Measurements from ENCODE around the gene SLC1A1.

Gene SLC1A1

GRCh38 chr9:4622016-4622415, 131.7 kb downstream of the SLC1A1 start:
- Histone ChIP-seq H3K4me3 (ENCODE audit: severe bottlenecking) (no peak overlapping the region), H3K36me3 (ENCODE audit: low read depth) (no peaks in the 10 kb centered on the region), H3K4me1 (ENCODE audit: insufficient read depth, poor library complexity, severe bottlenecking) (no peaks in the 10 kb centered on the region), H3K9me3 (ENCODE audit: severe bottlenecking) (no peaks in the 10 kb centered on the region), H3K27me3 (ENCODE audit: insufficient read depth, poor library complexity, severe bottlenecking) (no peaks in the 10 kb centered on the region), H3K27ac (ENCODE audit: poor library complexity, severe bottlenecking) (no peak overlapping the region)
- TF ChIP-seq, protein P1, sequence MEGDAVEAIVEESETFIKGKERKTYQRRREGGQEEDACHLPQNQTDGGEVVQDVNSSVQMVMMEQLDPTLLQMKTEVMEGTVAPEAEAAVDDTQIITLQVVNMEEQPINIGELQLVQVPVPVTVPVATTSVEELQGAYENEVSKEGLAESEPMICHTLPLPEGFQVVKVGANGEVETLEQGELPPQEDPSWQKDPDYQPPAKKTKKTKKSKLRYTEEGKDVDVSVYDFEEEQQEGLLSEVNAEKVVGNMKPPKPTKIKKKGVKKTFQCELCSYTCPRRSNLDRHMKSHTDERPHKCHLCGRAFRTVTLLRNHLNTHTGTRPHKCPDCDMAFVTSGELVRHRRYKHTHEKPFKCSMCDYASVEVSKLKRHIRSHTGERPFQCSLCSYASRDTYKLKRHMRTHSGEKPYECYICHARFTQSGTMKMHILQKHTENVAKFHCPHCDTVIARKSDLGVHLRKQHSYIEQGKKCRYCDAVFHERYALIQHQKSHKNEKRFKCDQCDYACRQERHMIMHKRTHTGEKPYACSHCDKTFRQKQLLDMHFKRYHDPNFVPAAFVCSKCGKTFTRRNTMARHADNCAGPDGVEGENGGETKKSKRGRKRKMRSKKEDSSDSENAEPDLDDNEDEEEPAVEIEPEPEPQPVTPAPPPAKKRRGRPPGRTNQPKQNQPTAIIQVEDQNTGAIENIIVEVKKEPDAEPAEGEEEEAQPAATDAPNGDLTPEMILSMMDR (IDR thresholded peaks at IDR 0.05; ENCODE audit: poor library complexity, severe bottlenecking) = no peak
- no peak for DNase-seq (ENCODE audit: low spot score)
- no peak for ATAC-seq (ENCODE audit: low read depth)

- Histone ChIP-seq H3K27ac (ENCODE audit: poor library complexity, severe bottlenecking) (no peak overlapping the region), H3K36me3 (ENCODE audit: low read depth) (no peaks in the 10 kb centered on the region), H3K4me3 (ENCODE audit: severe bottlenecking) (no peak overlapping the region), H3K27me3 (ENCODE audit: insufficient read depth, poor library complexity, severe bottlenecking) (no peaks in the 10 kb centered on the region), H3K9me3 (ENCODE audit: severe bottlenecking) (no peaks in the 10 kb centered on the region), H3K4me1 (ENCODE audit: insufficient read depth, poor library complexity, severe bottlenecking) (no peaks in the 10 kb centered on the region)
- TF ChIP-seq, protein P1 (IDR thresholded peaks at IDR 0.05; ENCODE audit: poor library complexity, severe bottlenecking) = peak; percentile 5
- ATAC-seq (ENCODE audit: low read depth) (no peak; the same call in 2 of the 3 replicates), DNase-seq (ENCODE audit: low spot score) (no peak)
These were observed 140.6 kb downstream of the SLC1A1 start for GRCh38 chr9:4630836-4631235.
